Measurements from ENCODE around the gene PSMB3. TPM values are rescaled to one million over a fixed set of nuclear protein-coding genes. Genes with fewer than 3 reads are reported as not detected.

PSMB3 gene
- total and polyA plus RNA-seq, 9 of the 15 experiments (the other 6 are each of a cell fraction or from before 2014, with no cell fraction given) = 460 to 2,775 (median 574) TPM

- TF ChIP-seq FOXK2 (conservative IDR thresholded peaks at IDR 0.05 in 1 of 2, IDR thresholded peaks at IDR 0.05 in 1 of 2; ENCODE audit: low read depth in 2 of 2) = no peak
- peak; percentile 49 for TF ChIP-seq MAX (CRISPR knock-in tag; IDR thresholded peaks at IDR 0.05)
- TF ChIP-seq ZNF785 (CRISPR knock-in tag; IDR thresholded peaks at IDR 0.05) = no peak
- TF ChIP-seq BDP1 (IDR thresholded peaks at IDR 0.05; ENCODE audit: insufficient read depth, insufficient read length) = no peak
- no peak for TF ChIP-seq CTCFL (IDR thresholded peaks at IDR 0.05; ENCODE audit: borderline replicate concordance, insufficient read depth, low read depth, low read length, poor library complexity, severe bottlenecking)
- TF ChIP-seq POLR2AphosphoS5 (IDR thresholded peaks at IDR 0.05; ENCODE audit: control insufficient read depth, insufficient read depth, low read depth, low read length) = peak; percentile 84; the same call in 1 of the 2 replicates
- no peak for TF ChIP-seq RFX5 (IDR thresholded peaks at IDR 0.05; ENCODE audit: low read depth, low read length)
- TF ChIP-seq PHB (CRISPR knock-in tag; IDR thresholded peaks at IDR 0.05) = no peak
- no peak for TF ChIP-seq PKNOX1 (IDR thresholded peaks at IDR 0.05)
- TF ChIP-seq OTX1 (CRISPR knock-in tag; IDR thresholded peaks at IDR 0.05) = no peak
- TF ChIP-seq MYBL2 (IDR thresholded peaks at IDR 0.05; ENCODE audit: low read depth) = no peak
- no peak for TF ChIP-seq MYBL2 (CRISPR knock-in tag; IDR thresholded peaks at IDR 0.05; ENCODE audit: borderline replicate concordance)
- no peak for TF ChIP-seq IRF2 (CRISPR knock-in tag; IDR thresholded peaks at IDR 0.05)
- TF ChIP-seq PYGO2 (tag; IDR thresholded peaks at IDR 0.05) = no peak
- no peak for TF ChIP-seq ESRRB (CRISPR knock-in tag; IDR thresholded peaks at IDR 0.05; ENCODE audit: borderline replicate concordance)
- TF ChIP-seq SPI1 (IDR thresholded peaks at IDR 0.05; ENCODE audit: borderline replicate concordance, low read depth, low read length) = peak; percentile 94
- TF ChIP-seq JUN (IDR thresholded peaks at IDR 0.05; ENCODE audit: borderline replicate concordance, low read depth, low read length) = peak; percentile 9; the same call in 1 of the 2 replicates
- no peak for TF ChIP-seq JUN (CRISPR knock-in tag; IDR thresholded peaks at IDR 0.05; ENCODE audit: borderline replicate concordance)
- TF ChIP-seq ZNF79 (CRISPR knock-in tag; IDR thresholded peaks at IDR 0.05; ENCODE audit: low read depth) = no peak
- no peak for TF ChIP-seq ID3 (CRISPR knock-in tag; IDR thresholded peaks at IDR 0.05)
- 0 out of 2 replicates have a peak, but pooled peaks have one; percentile 13 for TF ChIP-seq ID3 (tag; IDR thresholded peaks at IDR 0.05)
- TF ChIP-seq HNRNPH1 (optimal IDR thresholded peaks at IDR 0.05; ENCODE audit: low read depth, low read length) = no peak
- TF ChIP-seq HCFC1 (IDR thresholded peaks at IDR 0.05; ENCODE audit: low read depth, low read length) = no peak; the same call in 1 of the 2 replicates
Observed at GRCh38 chr17:38749223-38750043, 3.1 kb upstream of the PSMB3 start (continued).

Data from K562 (cell line).